GM12865 (cell line): ENCODE results near the gene GABBR2.

ENCODE experiments used
- DNase-seq: peaks from one replicate; pipeline ENCODE4 v3.0.0; 2010; ENCODE audit warnings: low read depth
- H3K4me3 ChIP-seq: 2 replicates; pipeline ENCODE4 v1.5.1; 2011; ENCODE audit warnings: mild to moderate bottlenecking, low read depth, low read length, control low read depth
- CTCF ChIP-seq: IDR thresholded peaks from 2 replicates; pipeline ENCODE4 v1.5.1; 2011; ENCODE audit warnings: low read length, control low read depth, low read depth, inconsistent platforms; ENCODE audit not compliant: insufficient read depth; ENCODE audit errors: missing control alignments

The GABBR2 gene

GRCh38 chr9:98579700-98580099 is 129.0 kb downstream of the GABBR2 start:
- TF ChIP-seq CTCF = no peak
- no peak overlapping the region for H3K4me3 ChIP-seq
- no peak for DNase-seq

GRCh38 chr9:98577446-98577845 is 131.3 kb downstream of the GABBR2 start:
- no peak for TF ChIP-seq CTCF
- no peak for DNase-seq
- no peak overlapping the region for H3K4me3 ChIP-seq

- no peak for TF ChIP-seq CTCF
- no peak for DNase-seq
- H3K4me3 ChIP-seq = no peak overlapping the region
Observed at GRCh38 chr9:98576859-98577258, 131.9 kb downstream of the GABBR2 start.

DNA sequence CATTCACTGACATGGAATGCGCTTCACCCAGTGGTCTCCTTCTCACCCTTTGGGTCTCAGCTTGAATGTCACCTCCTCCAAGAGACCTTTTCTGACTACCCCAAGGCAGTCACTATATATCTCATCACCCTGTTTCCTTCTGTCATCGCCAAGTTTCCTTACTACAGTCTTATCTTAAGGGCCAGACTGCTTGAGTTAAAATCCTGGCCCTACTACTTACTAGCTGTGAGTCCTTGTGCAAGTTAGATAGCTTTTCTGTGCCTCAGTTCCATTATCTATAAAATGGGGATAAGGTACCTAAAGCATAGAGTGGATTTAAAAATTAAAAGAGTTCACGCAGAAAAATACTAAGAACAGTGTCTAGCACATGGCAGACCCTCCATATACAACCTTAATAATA is 132.4 kb downstream of the GABBR2 start:
- TF ChIP-seq CTCF = no peak
- H3K4me3 ChIP-seq = no peak overlapping the region

GRCh38 chr9:98575379-98576346 is 133.1 kb downstream of the GABBR2 start:
- no peak for TF ChIP-seq CTCF
- H3K4me3 ChIP-seq = no peak overlapping the region
- peak; percentile 87 for DNase-seq

More for the DNA sequence above, 132.4 kb downstream of the GABBR2 start:
- no peak for DNase-seq

DNA sequence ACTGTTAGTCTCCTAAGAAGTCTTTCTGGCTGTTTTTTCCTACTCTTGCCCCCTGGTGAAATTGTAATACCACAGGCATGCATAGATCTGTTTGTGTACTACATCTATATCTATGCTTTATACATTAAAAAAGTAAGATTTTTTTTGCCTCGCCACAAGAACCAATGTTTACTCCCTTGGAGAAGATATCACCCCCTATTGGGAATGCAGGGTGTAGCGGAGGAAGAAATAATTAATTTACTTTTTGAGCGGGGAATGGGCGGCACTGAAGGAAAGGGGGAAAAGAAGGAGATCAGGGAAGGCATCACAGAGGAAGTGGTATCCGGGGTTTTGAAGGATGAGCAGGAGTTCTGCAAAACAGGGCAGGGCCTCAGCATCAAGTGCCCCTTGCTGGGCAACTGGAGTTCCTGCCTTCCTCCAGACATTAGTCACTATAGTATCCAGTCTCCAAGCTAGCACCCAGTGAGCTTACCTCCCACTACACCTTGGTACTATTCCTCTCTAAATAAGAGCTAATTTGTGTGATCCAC is 134.9 kb downstream of the GABBR2 start:
- DNase-seq = no peak
- TF ChIP-seq CTCF = no peak
- no peak overlapping the region for H3K4me3 ChIP-seq
